ENCODE data around the gene ADGRF5.

Gene ADGRF5, protein sequence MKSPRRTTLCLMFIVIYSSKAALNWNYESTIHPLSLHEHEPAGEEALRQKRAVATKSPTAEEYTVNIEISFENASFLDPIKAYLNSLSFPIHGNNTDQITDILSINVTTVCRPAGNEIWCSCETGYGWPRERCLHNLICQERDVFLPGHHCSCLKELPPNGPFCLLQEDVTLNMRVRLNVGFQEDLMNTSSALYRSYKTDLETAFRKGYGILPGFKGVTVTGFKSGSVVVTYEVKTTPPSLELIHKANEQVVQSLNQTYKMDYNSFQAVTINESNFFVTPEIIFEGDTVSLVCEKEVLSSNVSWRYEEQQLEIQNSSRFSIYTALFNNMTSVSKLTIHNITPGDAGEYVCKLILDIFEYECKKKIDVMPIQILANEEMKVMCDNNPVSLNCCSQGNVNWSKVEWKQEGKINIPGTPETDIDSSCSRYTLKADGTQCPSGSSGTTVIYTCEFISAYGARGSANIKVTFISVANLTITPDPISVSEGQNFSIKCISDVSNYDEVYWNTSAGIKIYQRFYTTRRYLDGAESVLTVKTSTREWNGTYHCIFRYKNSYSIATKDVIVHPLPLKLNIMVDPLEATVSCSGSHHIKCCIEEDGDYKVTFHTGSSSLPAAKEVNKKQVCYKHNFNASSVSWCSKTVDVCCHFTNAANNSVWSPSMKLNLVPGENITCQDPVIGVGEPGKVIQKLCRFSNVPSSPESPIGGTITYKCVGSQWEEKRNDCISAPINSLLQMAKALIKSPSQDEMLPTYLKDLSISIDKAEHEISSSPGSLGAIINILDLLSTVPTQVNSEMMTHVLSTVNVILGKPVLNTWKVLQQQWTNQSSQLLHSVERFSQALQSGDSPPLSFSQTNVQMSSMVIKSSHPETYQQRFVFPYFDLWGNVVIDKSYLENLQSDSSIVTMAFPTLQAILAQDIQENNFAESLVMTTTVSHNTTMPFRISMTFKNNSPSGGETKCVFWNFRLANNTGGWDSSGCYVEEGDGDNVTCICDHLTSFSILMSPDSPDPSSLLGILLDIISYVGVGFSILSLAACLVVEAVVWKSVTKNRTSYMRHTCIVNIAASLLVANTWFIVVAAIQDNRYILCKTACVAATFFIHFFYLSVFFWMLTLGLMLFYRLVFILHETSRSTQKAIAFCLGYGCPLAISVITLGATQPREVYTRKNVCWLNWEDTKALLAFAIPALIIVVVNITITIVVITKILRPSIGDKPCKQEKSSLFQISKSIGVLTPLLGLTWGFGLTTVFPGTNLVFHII (N-terminal part only)

DNA sequence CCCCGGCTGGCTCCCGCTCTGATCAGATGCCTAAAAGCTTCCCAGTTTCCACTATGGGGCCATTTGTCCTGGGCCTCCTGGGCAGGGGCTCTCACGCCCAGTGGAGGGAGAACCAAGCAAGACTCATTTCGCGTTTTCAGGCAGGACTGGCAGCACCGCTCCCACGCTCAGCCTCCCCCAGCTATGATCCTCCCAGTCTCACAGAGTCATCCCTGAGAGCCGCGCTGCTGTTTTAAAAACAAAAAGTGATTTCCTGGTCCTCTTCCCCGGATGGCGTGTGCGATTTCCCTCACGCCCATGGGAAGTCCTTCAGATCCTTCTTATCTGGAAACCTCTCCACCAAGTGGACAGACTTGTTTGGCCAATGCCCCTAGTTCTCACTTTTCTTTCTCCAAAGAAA, at the start of gene ADGRF5:
Gene ADGRF5 (minus strand): TSS at position 208 of the 400 bp plus-strand sequence. CDS start 15,176 bp downstream, outside the sequence.
- DNase-seq (ENCODE audit: extremely low read depth in 1 of 2, low read depth in 1 of 2), result no peak

DNA sequence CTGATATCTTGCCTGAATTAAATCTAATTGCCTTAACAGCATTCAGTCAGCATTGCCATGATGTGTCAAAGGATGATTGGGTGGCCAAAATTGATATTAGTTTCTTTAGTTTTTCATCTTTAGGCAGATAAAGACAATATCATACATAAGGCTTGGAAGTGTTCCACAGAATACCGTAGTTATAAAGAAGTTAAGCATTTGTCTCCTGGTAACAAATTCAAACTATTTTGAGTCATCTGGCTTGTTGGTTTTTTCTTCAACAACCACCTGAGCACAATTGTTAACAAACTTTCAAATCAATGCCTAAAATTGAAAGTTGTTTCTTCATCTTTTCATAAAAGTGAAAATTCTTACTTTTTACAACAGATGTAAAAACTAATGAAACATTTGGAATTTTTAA, 47.5 kb upstream of the ADGRF5 start:
- no peak for DNase-seq (ENCODE audit: extremely low read depth in 1 of 2, low read depth in 1 of 2)

DNA sequence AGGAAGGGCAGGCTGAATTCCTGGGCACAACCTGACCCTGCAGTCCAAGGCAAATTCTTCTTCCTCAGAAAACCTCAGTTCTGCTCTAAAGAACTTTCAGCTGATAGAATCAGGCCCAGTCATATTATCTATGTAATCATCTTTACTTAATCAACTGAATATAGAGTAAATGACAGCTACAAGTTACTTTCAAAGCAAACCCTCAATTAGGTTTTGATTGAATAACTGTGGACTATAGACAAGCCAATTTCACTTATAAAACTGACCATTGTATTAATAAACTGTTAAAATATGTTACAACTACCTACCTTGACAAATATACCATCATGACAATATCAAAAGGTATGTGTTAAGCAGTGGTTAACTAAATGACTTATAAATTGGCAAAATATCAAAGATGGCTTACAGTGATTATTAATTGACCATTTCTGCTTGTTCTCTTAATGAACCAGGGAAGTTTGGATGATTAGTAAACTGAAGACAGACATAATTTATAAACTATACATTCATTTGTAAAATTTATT, 46.1 kb upstream of the ADGRF5 start:
- DNase-seq (ENCODE audit: extremely low read depth in 1 of 2, low read depth in 1 of 2), result no peak

DNA sequence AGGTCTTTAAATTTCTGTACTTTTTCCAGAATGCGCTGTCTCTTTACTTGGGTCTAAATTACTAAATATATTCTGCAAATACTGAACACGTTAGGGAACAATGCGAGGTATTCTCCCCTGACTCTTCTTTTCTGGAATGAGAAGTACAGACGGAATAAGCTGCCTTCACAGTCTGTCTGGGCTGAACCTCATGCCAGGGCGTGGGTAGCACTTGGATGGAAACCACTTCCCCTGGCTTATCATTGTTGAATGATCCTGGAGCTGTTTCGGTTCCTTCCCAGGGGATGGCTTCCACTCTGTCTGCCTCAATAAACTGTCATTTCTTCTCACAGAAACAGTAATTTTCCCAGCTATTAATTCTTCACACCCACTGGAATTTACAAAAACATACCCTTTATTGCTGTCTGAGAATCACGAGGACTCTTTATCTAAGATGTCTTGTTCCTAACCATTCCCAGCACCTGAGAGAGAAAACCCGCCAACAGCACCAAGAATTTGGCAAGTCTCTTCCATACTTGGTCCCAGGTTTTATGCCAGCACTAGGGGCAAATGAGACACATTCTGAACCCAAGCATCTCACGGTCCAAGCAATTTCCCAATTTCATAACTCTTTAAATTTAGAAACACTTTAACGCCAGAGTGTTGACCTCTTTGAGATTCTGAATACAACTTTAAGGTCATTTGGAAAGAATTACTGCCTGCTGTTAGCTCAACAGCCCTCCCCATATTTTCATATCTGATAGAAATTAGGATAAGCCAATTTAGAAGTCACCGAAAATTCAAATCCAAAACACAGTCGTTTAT, 43.2 kb upstream of the ADGRF5 start:
- no peak for DNase-seq (ENCODE audit: extremely low read depth in 1 of 2, low read depth in 1 of 2)

DNA sequence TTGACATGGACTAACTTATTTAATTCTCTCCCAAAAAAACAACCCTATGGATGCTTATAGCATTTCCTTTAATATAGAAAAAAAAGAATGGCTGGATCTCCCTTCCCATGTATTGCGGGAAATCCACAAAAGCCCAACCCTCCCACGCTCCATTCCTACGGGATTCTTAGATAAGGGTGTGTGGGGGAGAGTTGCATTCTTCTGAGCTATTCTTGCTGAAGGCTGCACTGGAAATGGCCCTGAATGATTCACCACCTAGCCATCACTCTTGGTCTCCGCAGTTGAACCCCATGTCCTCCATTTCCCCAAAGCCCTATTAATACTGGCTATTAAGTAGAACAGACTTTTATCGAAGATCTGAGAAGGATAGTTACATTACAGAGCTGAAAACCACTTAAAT, 41.9 kb upstream of the ADGRF5 start:
- DNase-seq (ENCODE audit: extremely low read depth in 1 of 2, low read depth in 1 of 2), result no peak

DNA sequence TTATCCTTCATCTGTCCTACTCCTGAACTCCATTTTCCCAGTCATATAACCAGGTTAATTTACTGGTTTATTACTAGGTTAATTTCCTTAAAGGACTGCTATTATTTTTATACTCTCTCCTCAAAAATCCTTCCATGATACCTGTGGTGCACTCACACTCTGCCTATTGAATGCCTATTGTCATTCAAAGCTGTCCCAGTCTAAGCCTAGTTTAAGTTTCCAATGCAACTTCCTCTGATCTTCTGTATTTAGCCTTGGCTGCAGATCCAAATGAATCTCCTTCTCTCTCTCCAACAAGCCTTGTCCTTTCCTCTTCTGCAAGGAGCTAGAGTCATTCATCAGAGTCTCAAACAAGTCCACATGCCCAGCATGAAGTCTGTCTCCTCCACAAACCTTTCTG, 41.3 kb upstream of the ADGRF5 start:
- no peak for DNase-seq (ENCODE audit: extremely low read depth in 1 of 2, low read depth in 1 of 2)

DNA sequence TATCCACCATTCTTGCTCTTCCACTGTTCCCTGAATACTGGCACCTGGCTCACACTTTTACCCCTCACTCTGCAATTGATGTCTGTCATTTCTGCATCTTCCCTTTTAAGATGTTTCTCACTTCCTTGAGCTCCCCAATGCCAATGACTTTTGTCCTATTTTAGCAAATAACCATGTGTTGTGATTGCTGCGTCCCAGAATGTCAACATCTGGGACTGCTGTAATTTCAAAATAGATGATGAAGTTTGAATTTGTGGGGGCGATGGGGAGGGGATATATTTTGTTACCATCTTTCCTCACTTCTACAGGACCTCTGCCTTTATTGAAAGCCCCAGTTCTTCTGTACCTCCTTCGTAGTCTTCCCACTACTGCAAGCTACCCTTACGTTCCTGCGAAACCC, 40.0 kb upstream of the ADGRF5 start:
- DNase-seq (ENCODE audit: extremely low read depth in 1 of 2, low read depth in 1 of 2), result no peak

DNA sequence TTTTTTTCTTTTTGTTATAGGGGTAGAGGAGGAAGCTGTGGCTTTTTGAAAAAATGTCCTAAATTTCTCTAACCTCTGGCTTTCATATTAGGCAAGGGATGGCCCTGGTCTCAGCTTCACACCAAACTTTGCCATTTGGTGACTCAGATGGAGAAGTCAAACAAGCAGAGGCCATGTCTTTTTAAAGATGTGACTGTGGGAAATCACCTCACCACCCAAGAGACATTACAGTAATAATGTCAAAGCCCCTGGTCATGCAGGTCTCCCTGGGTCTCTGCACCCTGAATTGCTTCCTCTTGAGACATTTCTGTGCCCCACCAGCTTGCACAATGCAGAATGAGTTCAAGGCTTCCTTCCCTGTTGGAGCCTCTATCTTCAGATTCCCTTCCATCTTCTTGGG, 39.5 kb upstream of the ADGRF5 start:
- no peak for DNase-seq (ENCODE audit: extremely low read depth in 1 of 2, low read depth in 1 of 2)

DNA sequence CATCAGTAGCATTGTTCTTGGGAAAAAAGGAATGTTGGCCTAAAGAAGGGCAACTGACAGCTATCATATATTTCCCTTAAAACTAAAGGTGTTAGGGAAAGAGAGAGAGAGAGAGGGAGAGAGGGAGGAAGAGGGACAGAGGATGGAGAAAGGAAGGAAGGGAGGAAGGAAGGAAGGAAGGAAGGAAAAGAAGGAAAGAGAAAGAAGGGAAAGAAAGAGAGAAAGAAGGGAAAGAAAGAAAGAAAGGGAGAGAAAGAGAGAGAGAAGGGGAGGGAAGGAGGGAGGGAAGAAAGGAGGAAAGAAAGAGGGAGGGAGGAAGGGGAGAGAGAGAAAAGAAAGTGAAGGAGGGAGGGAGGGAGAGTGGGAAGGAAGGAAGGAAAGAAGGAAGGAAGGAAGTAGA, 37.7 kb upstream of the ADGRF5 start:
- no peak for DNase-seq (ENCODE audit: extremely low read depth in 1 of 2, low read depth in 1 of 2)

DNA sequence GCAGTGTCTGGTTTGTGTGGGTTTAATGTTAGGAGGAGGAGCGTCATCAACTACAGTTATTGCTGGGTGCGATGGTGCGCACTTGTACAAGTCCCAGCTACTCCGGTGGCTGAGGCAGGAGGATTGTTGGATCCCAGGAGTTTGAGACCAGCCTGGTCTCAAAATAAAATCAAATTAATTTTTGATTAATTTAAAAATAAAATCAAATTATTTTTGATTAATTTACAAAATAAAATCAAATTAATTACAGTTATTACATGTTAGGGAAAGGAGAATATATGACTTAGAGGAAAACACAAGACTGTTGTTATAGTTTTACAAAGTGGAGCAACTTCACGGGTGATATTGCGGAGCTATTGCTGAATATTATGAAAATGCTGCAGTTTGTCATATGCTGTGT, 34.7 kb upstream of the ADGRF5 start:
- DNase-seq (ENCODE audit: extremely low read depth in 1 of 2, low read depth in 1 of 2), result no peak

DNA sequence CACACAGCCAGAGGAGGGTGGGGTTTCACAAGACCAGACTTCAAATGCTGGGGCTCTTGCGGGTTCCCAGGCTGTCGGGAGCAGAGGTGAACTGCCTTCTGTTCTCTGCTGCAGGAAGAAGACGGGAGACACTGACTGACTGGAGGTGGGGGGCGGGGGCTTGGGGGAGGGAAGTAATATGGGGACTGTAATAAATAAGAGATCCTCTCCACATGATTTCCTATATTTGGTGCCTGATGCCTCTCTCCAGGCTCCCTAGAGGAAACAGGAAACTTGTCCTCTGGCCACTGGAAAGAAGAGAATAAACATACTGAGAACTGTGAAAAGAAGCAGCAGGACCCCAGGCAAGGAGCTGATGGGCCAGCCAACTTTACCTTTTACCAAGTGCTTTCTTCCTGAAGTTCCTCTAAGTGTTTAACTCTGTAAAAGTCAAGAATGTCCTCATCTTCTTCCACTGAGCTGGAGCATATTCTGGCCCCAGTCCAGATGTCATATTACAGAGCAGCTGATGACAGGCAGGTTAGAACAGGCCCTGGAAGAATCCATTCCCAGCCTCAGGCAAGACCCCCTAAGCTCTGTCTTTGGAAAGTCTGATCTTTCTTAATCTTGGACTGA, 33.2 kb upstream of the ADGRF5 start:
- no peak for DNase-seq (ENCODE audit: extremely low read depth in 1 of 2, low read depth in 1 of 2)

DNA sequence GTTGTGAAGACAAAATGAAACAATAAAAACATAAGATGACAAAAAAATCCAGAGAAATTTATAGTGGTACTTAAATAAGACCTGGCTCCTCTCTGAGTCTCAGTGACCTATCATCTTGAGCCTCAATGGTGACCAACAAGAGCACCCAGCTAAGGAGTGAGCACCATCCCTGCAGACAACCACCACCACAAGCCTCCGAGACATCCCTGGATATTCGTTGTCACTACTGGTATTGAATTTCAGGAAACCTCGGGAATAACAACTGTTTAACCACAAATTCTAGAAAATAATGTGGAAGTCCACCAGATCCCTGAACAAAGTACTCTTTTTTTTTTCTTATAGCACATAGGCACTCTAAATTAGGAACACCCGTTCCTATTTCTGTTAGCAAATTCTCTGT, 32.2 kb upstream of the ADGRF5 start:
- DNase-seq (ENCODE audit: extremely low read depth in 1 of 2, low read depth in 1 of 2), result no peak

DNA sequence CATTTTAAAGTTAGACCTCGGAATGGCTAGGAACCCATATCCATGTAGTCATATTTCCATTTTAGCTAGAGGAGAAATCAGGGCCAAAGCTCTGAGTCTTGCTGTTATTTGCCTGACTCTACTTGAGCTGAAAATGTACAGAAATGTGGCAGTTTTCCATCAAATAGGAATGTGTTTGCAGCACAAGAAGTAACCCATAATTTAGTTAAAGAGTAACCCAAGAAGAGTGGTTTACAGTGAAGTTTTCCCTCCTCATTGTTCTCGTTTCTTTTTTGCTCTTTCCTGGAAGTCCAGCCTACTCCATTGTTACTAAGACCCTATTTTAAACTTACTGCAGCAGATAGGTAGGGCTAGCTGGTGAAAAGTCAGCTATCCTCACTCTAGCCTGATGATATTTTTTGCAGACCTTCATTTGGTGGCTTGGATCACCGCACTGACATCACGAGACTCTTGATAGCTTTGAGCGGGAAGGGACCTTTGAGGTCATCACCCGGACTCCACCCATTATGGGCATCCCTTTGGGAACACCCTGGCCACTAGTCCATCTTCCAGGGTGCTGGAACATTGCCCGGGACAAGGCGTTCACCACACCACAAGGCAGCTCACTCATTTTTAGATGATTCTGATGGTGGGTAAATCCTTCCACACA, 28.0 kb upstream of the ADGRF5 start:
- DNase-seq (ENCODE audit: extremely low read depth in 1 of 2, low read depth in 1 of 2), result no peak

DNA sequence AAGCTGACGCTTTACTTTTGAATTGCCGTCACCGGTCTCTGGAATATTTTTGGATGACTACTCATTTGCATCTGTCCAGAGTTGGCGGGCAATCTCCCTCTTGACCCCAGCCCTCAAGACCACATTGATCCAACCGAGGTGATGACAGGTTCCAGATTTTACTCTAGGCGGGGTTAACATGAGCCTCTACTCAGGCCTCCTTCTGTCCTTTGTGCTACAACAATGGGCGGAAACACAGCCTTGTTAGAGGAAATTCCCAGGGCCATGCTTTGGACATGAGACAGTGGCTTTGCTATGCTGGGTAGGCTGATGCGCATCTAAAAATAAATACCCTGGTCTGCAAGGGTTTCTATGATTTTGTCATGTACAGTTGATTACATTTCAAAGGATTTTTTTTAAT, 27.0 kb upstream of the ADGRF5 start:
- DNase-seq (ENCODE audit: extremely low read depth in 1 of 2, low read depth in 1 of 2), result no peak

DNA sequence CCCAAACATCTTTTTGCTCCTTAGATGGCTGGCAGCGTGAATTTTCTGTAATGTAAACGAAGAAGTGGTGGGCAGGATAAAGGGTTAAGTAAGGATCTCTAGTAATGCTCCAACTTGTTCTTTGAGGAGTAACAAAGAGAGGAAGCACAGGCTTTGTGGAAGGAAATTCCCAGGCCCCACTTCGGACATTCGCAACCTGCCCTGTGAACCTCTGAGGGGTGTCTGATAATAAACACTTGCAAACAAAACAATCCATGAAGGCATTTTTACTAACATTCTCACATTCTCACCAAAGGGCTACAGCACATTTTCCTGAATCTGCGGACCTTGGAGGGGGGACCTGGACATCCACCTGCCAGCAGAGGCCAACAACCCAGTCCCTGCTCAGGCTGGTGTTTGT, 25.8 kb upstream of the ADGRF5 start:
- no peak for DNase-seq (ENCODE audit: extremely low read depth in 1 of 2, low read depth in 1 of 2)

DNA sequence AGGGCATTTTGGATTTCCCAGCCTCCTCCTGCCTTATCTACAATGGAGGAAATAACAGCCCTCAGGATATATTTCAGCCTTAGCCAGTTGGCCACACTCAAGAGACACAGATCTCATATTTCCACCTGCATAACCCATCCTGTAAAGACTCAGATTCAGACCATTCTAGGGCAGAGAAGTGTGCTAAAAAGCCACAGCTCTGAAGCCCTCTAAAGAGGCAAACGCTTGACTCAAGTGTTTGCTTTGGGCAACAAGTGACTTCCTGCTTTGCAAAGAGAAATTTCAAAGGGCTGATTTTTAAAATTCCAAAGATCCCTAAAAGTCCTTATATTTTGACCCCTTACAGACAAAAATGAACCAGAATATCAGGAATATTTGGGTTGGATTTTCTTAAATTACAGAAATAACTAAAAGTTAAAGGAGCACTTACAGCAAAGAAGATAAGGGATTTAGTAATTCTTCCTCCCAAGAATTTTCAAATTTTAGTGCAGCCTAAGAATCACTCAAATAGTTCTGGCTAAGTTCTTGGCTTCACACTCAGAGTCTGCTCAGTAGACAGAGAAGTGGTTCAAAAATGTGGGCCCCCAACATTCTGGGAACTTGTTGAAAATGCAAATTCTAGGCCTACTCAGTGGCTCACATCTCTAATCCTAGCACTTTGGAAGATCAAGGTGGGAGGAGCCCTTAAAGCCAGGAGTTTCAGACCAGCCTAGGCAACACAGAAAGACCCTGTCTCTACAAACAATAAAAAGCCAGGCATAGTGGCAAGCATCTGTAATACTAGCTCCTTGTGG, 18.9 kb upstream of the ADGRF5 start:
- no peak for DNase-seq (ENCODE audit: extremely low read depth in 1 of 2, low read depth in 1 of 2)

DNA sequence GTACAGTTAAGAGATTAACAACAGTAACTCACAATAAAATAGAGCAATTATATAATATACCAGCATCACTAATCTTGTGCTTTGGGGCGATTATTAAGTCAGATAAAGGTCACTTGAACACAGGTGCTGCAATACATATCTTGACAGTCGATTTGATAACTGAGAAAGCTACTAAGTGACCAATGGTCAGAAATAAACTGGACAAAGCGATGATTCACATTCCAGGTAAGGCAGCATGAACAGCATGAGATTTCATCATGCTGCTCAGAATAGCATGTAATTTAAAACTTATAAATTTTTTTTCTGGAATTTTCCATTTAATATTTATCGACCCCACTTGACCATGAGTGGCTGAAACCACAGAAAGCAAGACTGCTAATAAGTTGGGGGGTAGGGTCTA, 15.9 kb upstream of the ADGRF5 start:
- no peak for DNase-seq (ENCODE audit: extremely low read depth in 1 of 2, low read depth in 1 of 2)

DNA sequence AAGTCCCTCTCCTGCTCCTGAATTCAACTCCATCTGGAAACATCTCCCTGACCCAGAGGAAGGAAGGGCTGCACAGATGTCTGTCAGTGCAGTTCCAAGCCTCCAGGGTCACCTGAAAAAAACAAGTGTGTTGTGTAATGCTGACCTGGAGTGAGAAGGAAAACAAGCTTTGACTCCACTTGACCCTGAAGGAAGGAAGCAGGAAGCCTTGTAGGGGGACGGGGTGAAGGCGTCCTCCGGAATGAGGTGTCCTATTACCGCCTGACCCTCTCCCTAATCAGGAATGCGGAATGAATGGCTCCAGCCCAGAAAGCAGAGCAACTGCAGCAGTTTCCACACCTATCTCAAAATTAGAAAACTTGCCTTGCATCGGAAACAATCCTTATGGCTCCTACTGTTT, 13.9 kb upstream of the ADGRF5 start:
- DNase-seq (ENCODE audit: extremely low read depth in 1 of 2, low read depth in 1 of 2), result no peak

DNA sequence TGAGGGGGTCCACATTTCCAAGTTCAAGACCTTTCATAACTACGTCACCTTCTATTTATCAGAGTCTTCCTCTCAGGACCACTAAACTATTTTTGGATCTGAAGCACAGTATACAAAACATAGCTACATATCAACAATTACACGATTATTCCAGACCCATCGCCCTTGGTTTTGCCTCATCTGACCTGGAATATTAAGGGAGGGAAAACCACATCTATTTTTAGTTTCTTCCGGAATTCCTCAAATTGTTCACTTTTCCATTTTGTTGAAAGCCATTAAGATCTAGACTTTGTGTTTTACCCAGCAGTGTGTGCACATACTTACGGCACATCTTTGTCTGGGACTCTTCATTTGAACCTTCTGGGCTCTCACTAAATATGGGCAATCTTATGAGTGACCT, 12.0 kb upstream of the ADGRF5 start:
- DNase-seq (ENCODE audit: extremely low read depth in 1 of 2, low read depth in 1 of 2), result no peak

Measured in activated CD8-positive, alpha-beta memory T cell treated with anti-CD3 and anti-CD28 coated beads for 1 hour (primary cell).